H1 (cell line): ENCODE measurements around the gene SCRN1. TPM values are rescaled to one million over a fixed set of nuclear protein-coding genes. Genes with fewer than 3 reads are reported as not detected.

Experiments used
- CBX5 ChIP-seq: fragments of 300-800, 300-1000 bp; sonication (generic); IDR thresholded peaks from 2 replicates; pipeline ENCODE4 v1.7.1; 2016; ENCODE audit warnings: antibody characterized with exemption, low read length, low read depth
- CHD7 ChIP-seq: fragments of 300-600 bp; sonication (generic); IDR thresholded peaks from 2 replicates; pipeline ENCODE4 v1.7.1; 2012; ENCODE audit warnings: low read length, moderate library complexity, mild to moderate bottlenecking, inconsistent platforms; ENCODE audit not compliant: insufficient replicate concordance
- CTCF ChIP-seq, 3 experiments: IDR thresholded peaks; 1 replicate in 2 of 3; 2 replicates in 1 of 3; pipeline versions ENCODE4 v1.5.1 to v1.6.1; 2011; ENCODE audit warnings: low read length in 3 of 3, mild to moderate bottlenecking in 3 of 3, inconsistent platforms in 2 of 3, low read depth in 1 of 3, moderate library complexity in 1 of 3; ENCODE audit not compliant: insufficient read depth in 1 of 3; ENCODE audit errors: control extremely low read depth in 1 of 3
- HDAC2 ChIP-seq, 2 experiments: fragments of 300-600 bp in 1 of 2; sonication (generic) in 1 of 2; IDR thresholded peaks; 2 replicates each; pipeline ENCODE4 v1.6.1; 2011 to 2012; ENCODE audit warnings: low read depth in 2 of 2, low read length in 2 of 2, mild to moderate bottlenecking in 2 of 2, moderate library complexity in 2 of 2, borderline replicate concordance in 1 of 2, inconsistent platforms in 1 of 2
- MAX ChIP-seq: IDR thresholded peaks from 2 replicates; pipeline ENCODE4 v1.6.1; 2012; ENCODE audit warnings: inconsistent platforms
- polyA plus RNA-seq, 7 experiments: library from polyadenylated mRNA; depleted of rRNA in 3 of 7; stranded (reverse) in 5 of 7; unstranded in 2 of 7; fragments of >200 nt in 5 of 7; fragments of 200-250 nt in 2 of 7; gene quantifications; 1 replicate in 5 of 7; 2 replicates in 1 of 7; 4 replicates in 1 of 7; pipeline versions ENCODE4 v1.2.1 to v1.2.3, GENCODE V29; 2011 to 2013; ENCODE audit warnings: missing spikeins in 2 of 7, mixed read lengths in 2 of 7
- total RNA-seq: library from RNA; stranded (reverse); fragmentation: NEBNext Ultra II Directional; extraction: Animal tissue kit (Norgen Biotek cat#: 25700); gene quantifications from 2 replicates; pipeline ENCODE4 v1.2.1, GENCODE V29; 2021

SCRN1 gene
- total and polyA plus RNA-seq, 2 of the 8 experiments (the other 6 are each of a cell fraction or from before 2014, with no cell fraction given): 36.0 to 75.8 TPM

GRCh38 chr7:30012757-30013156, 23.2 kb upstream of the SCRN1 start (continued):
- TF ChIP-seq MAX (no peak), HDAC2 (IDR thresholded peaks at IDR 0.05; ENCODE audit: borderline replicate concordance in 1 of 2, low read depth in 2 of 2, low read length in 2 of 2) (no peak), CHD7 (no peak), CBX5 (no peak), CTCF (IDR thresholded peaks at IDR 0.05; ENCODE audit: control extremely low read depth in 1 of 3, insufficient read depth in 1 of 3, low read depth in 1 of 3, low read length in 3 of 3) (no peak)
